Measurements from ENCODE around the gene COX6A2. TPM values are rescaled to one million over a fixed set of nuclear protein-coding genes. Genes with fewer than 3 reads are reported as not detected.
A peak's percentile ranks its signal among the peaks of the same experiment; 100 is the strongest.

Gene COX6A2
- total RNA-seq, 2 donors from 2014 or later = not detected

DNA sequence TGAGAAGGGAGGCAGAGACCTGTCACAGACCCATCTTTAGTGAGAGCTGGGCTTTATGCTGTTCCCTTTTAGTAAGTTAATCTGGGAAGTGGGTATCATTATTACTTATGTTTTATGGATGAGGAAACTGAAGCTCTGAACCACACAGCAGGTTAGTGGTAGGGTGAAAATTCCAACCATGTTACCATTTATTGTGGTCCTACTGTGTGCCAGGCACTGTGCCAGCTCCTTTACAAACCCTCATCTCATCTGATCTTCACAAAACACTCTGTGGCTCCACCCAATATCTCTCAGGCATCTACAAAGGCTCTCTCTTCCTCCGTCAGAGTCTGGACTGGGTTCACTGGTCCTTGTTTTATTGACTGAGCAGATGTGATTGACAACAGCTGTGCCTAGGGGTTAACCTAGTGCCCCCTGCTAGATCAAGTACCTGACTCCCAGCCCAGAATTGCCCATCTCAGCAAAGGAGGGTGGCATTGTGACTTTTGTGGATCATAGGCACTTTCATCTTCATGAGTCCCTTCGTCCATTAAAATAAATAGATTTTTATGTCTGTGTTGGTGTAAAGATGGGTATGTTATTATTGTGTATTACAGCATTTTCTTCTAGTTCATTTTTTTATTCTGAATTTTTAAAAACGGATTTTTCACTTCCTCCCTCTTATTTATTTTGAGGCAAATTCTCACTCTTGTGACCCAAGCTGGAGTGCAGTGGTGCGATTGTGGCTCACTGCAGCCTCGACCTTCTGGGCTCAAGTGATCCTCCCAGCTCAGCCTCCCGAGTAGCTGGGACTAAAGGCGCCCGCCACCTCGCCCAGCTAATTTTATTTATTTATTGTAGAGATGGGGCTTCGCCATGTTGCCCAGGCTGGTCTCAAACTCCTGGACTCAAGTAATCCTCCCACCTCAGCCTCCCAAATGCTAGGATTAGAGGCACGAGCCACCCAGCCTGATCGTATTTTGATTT, 46.9 kb upstream of the COX6A2 start:
- Histone ChIP-seq H3K9me3 (no peaks in the 10 kb centered on the region), H3K36me3 (no peaks in the 10 kb centered on the region), H3K4me1 (peaks cover 10% of the 10 kb centered on the region), H3K9ac (ENCODE audit: low read depth in 2 of 2, low read length in 2 of 2) (no peak overlapping the region), H3K27ac (no peak overlapping the region), H3K27me3 (no peaks in the 10 kb centered on the region), H3K4me3 (no peak overlapping the region)
- intact Hi-C loops (cut with DNase I) = no loop called here
- DNase-seq = no peak
- TF ChIP-seq, protein P1, sequence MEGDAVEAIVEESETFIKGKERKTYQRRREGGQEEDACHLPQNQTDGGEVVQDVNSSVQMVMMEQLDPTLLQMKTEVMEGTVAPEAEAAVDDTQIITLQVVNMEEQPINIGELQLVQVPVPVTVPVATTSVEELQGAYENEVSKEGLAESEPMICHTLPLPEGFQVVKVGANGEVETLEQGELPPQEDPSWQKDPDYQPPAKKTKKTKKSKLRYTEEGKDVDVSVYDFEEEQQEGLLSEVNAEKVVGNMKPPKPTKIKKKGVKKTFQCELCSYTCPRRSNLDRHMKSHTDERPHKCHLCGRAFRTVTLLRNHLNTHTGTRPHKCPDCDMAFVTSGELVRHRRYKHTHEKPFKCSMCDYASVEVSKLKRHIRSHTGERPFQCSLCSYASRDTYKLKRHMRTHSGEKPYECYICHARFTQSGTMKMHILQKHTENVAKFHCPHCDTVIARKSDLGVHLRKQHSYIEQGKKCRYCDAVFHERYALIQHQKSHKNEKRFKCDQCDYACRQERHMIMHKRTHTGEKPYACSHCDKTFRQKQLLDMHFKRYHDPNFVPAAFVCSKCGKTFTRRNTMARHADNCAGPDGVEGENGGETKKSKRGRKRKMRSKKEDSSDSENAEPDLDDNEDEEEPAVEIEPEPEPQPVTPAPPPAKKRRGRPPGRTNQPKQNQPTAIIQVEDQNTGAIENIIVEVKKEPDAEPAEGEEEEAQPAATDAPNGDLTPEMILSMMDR (IDR thresholded peaks at IDR 0.05) = no peak

DNA sequence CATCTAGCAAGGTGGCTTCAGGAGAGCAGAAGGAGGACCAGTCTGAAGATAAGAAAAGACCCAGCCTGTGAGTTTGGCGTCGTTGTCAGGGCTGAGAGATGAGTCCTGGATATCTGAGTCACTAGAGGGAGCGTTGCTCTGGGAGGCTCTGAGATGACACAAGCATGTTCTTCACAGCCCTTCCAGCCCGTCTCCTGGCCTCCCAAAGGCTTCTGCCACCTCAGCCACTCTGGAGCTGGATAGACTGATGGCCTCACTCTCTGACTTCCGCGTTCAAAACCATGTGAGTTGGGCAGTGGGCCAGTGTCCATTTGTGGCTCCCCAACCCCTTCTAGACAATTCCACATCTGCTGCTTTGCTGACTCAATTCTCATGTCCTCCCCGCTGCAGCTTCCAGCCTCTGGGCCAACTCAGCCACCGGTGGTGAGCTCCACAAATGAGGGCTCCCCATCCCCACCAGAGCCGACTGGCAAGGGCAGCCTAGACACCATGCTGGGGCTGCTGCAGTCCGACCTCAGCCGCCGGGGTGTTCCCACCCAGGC, 46.1 kb upstream of the COX6A2 start:
- H3K4me3 ChIP-seq = no peak overlapping the region
- H3K27me3 ChIP-seq = no peaks in the 10 kb centered on the region
- intact Hi-C loops (cut with DNase I) = no loop called here
- H3K4me1 ChIP-seq = peaks cover 10% of the 10 kb centered on the region
- no peak overlapping the region for H3K27ac ChIP-seq
- H3K36me3 ChIP-seq = no peaks in the 10 kb centered on the region
- no peaks in the 10 kb centered on the region for H3K9me3 ChIP-seq
- no peak overlapping the region for H3K9ac ChIP-seq (ENCODE audit: low read depth in 2 of 2, low read length in 2 of 2)
- peak; percentile 24 for DNase-seq
- TF ChIP-seq, protein P1 (IDR thresholded peaks at IDR 0.05) = no peak

DNA sequence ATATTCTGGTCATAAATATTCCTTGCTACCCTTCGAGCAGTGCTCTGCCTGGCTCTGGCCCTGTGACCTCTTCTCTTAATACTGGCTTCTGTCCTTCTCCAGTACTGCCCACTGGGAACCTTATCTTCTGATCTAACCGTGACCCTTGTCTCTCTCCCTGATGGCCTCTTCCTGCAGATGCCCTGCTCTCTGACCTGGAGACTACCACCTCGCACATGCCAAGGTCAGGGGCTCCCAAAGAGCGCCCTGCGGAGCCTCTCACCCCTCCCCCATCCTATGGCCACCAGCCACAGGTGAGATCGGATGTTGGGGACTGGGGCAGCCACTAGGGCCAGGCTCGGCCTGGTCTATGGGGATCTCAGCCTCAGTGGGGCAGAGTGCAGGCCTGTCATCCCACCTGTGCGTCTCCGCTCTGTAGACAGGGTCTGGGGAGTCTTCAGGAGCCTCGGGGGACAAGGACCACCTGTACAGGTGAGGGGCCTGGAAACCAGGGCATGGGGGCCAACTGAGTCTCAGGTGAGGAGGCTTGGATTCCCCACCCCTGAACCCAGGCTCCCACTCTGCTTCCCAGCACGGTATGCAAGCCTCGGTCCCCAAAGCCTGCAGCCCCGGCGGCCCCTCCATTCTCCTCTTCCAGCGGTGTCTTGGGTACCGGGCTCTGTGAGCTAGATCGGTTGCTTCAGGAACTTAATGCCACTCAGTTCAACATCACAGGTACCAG, 45.3 kb upstream of the COX6A2 start:
- Histone ChIP-seq H3K4me3 (no peak overlapping the region), H3K27ac (no peak overlapping the region), H3K36me3 (no peaks in the 10 kb centered on the region), H3K9ac (ENCODE audit: low read depth in 2 of 2, low read length in 2 of 2) (peak overlapping the region in 1 of 2 donors; percentile 28), H3K27me3 (no peaks in the 10 kb centered on the region), H3K9me3 (no peaks in the 10 kb centered on the region), H3K4me1 (peaks cover 10% of the 10 kb centered on the region)
- TF ChIP-seq, protein P1 (IDR thresholded peaks at IDR 0.05) = no peak
- peak; percentile 36 for DNase-seq
- intact Hi-C loops (cut with DNase I) = no loop called here

DNA sequence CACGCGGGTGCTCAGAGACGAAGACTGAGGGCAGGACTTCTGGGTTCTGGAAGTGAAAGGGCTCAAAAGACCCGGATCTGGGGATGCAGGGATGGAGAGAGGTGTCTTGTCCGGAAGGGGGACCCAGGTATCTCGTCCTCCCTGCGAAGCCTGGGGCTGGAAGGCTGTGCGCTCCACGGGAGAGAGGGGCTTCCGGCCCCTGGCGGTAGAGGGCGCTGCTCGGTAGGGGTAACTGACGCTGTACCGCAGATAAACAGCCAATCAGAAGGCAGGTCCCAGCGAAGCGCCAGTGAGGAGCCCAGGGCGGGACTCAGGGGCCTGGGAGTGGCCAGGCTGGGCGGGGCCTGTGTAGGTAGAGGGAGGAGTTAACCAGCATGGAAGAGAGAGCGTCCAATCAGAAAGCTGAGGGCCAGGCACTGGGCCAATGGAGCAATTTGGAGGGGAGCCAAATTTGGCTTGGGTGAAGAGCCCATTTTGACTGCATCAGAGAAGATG, 44.6 kb upstream of the COX6A2 start:
- peaks cover 6% of the 10 kb centered on the region for H3K4me1 ChIP-seq

More for the DNA sequence above, 44.6 kb upstream of the COX6A2 start:
- Histone ChIP-seq H3K9me3 (no peaks in the 10 kb centered on the region), H3K27ac (peak overlapping the region; percentile 85), H3K36me3 (no peaks in the 10 kb centered on the region), H3K9ac (ENCODE audit: low read depth in 2 of 2, low read length in 2 of 2) (peak overlapping the region; percentile 59 to 68), H3K27me3 (no peaks in the 10 kb centered on the region), H3K4me3 (peak overlapping the region; percentile 37)
- TF ChIP-seq, protein P1 (IDR thresholded peaks at IDR 0.05) = peak; percentile 60
- intact Hi-C loops (cut with DNase I) = no loop called here
- peak; percentile 92 for DNase-seq
